MCF 10A (cell line): Measurements from ENCODE around the gene KLHL40. TPM values are rescaled to one million over a fixed set of nuclear protein-coding genes. Genes with fewer than 3 reads are reported as not detected.

Experiments
- BruUV-seq: library from RNA; stranded (reverse); fragments of 400-500 nt; replicated peaks from 2 replicates; lab custom pipeline; 2021; lab: Mats Ljungman, UMichigan
- CTCF ChIA-PET: fragments of 300-600 bp; sonication (Branson Sonifier 250); formaldehyde crosslinking; extraction: SDS; loops from one replicate; lab custom pipeline; 2021; ENCODE audit warnings: antibody characterized with exemption, inconsistent platforms; lab: Yijun Ruan, JAX
- POLR2A ChIA-PET: fragments of 300-600, 350-650 bp; sonication (Branson Sonifier 250); formaldehyde crosslinking; extraction: SDS; loops from one replicate; lab custom pipeline; 2020; ENCODE audit warnings: antibody characterized with exemption, inconsistent platforms; lab: Yijun Ruan, JAX
- DNase-seq: peaks from one replicate; pipeline ENCODE4 v3.0.0-alpha.2; 2018; ENCODE audit not compliant: unreplicated experiment
- H3K27ac Mint-ChIP-seq: one replicate; pipeline ENCODE4 v1.8.0; 2022; ENCODE audit warnings: mild to moderate bottlenecking, low read depth, mixed read lengths; ENCODE audit not compliant: unreplicated experiment
- H3K27me3 Mint-ChIP-seq: one replicate; pipeline ENCODE4 v1.8.0; 2022; ENCODE audit warnings: mixed read lengths; ENCODE audit not compliant: insufficient read depth, unreplicated experiment
- H3K36me3 Mint-ChIP-seq: one replicate; pipeline ENCODE4 v1.8.0; 2022; ENCODE audit warnings: mild to moderate bottlenecking, moderate library complexity, mixed read lengths; ENCODE audit not compliant: insufficient read depth, unreplicated experiment
- H3K4me1 Mint-ChIP-seq: one replicate; pipeline ENCODE4 v1.8.0; 2022; ENCODE audit warnings: mixed read lengths; ENCODE audit not compliant: insufficient read depth, unreplicated experiment
- H3K4me3 Mint-ChIP-seq: one replicate; pipeline ENCODE4 v1.8.0; 2022; ENCODE audit warnings: mild to moderate bottlenecking, moderate library complexity, mixed read lengths; ENCODE audit not compliant: unreplicated experiment
- H3K9me3 Mint-ChIP-seq: one replicate; pipeline ENCODE4 v1.8.0; 2022; ENCODE audit warnings: mixed read lengths; ENCODE audit not compliant: unreplicated experiment
- CTCF ChIP-seq: fragments of 200-600 bp; IDR thresholded peaks from one replicate; pipeline ENCODE4 v1.8.0; 2022; ENCODE audit warnings: antibody characterized with exemption, mild to moderate bottlenecking; ENCODE audit not compliant: unreplicated experiment
- intact Hi-C: fragments of 100-400 bp; cut with micrococcal nuclease; formaldehyde crosslinking; loops from 2 replicates; pipeline ENCODE4 v1.14.1; 2022
- total RNA-seq: library from RNA; stranded (reverse); gene quantifications from 2 replicates; pipeline ENCODE4 v1.2.3, GENCODE V29; 2022

KLHL40 gene
- total RNA-seq, 1 experiment from 2014 or later, result not detected

DNA sequence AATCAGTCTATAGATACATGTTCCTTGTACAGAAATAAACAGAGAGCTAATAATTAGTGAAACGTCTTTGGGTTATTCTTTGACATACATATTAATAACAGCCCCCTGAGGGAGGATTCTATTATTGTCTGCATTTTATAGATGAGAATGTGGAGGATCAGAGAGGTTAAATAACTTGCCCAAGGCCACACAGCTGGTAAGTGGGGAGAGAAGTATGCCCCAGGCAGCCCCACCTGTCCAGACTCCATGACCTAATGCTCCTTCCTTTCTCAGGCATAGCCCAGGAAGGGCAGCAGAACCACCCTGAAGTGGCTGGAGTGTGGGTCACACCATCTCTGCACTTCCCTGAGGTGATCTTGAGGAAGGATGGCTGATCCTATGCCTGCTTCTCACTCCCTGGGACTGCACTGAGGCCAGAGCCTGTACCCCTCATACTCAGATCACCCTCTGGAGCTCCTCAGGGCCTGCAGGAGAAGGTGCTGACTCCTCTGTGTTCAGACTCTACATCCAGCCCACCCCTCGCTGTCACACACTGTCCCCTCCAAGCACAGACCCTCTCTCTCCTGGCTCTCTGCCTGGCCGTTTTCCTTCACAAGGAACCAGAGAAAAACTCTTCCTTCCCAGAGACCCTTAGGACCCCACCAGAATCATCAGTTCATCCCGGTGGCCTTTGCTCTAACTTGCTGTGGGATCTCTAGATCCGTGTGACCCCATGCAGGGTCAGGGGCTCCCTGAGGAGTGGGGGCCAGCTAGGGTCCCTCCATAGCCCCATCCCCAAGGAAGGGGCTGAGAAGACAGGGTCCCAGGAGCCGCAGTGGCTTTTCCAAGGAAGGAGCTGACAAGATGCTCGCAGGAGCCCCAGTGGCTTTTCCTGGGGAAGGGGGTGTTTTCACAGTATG is 21.6 kb downstream of the KLHL40 start:
- no peaks in the 10 kb centered on the region for H3K36me3 Mint-ChIP-seq
- no peak for DNase-seq
- ChIA-PET CTCF (interaction anchor here (1.2 kb wide), 1 partner anchor 43 kb away, joined by 3 read pairs; no protein-coding TSS in a partner anchor), POLR2A (interaction anchor here (0.6 kb wide), 1 partner anchor 36 kb away, joined by 3 read pairs; no protein-coding TSS in a partner anchor)
- no peak for TF ChIP-seq CTCF
- no peaks in the 10 kb centered on the region for H3K9me3 Mint-ChIP-seq
- H3K4me1 Mint-ChIP-seq, result no peaks in the 10 kb centered on the region
- no peak overlapping the region for H3K27ac Mint-ChIP-seq
- no peak overlapping the region for H3K4me3 Mint-ChIP-seq
- intact Hi-C loops, result no loop called here
- BruUV-seq, result no TSS peak
- H3K27me3 Mint-ChIP-seq, result no peaks in the 10 kb centered on the region

DNA sequence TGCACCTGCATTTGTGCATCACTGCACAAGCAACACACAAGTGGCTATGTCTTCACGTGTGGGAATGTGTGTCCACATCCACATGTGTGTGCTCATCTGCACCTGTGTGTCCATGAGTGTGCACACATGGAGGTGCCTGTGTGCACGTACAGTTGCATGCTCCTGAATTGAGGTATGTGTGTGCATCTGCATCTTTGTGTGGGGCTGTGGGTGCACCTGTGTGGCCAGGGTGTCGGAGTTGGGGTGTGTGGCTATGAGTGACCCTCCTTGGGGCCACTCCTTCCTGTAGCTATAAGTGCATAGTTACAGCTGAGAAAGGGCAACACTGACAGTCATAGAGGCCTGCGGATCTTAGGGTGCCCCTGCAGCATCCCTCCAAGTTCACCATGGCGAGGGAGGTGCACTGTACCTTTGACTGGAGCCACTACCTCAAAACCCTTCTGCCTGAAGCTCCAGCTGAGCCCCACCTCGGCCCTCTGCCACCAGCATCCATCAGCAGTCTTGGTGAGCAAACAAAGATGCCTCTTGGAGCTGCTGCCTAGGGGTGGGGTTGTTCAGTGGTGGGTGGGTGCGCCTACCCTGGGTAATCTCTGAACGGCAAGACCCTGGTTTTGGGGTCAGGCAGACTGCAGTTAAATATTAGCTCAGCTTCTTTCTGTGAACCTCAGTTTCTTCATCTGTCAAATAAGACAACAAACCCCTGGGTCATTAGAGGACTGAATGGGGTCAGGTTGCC is 22.5 kb downstream of the KLHL40 start:
- Mint-ChIP-seq H3K4me1 (no peaks in the 10 kb centered on the region), H3K4me3 (no peak overlapping the region), H3K27me3 (no peaks in the 10 kb centered on the region), H3K9me3 (no peaks in the 10 kb centered on the region), H3K36me3 (no peaks in the 10 kb centered on the region), H3K27ac (no peak overlapping the region)
- TF ChIP-seq CTCF, result no peak
- no peak for DNase-seq
- no TSS peak for BruUV-seq
- ChIA-PET POLR2A (no interaction called here), CTCF (interaction anchor here (1.0 kb wide), 1 partner anchor 10 kb away, joined by 6 read pairs; no protein-coding TSS in a partner anchor)
- intact Hi-C loops, result no loop called here

DNA sequence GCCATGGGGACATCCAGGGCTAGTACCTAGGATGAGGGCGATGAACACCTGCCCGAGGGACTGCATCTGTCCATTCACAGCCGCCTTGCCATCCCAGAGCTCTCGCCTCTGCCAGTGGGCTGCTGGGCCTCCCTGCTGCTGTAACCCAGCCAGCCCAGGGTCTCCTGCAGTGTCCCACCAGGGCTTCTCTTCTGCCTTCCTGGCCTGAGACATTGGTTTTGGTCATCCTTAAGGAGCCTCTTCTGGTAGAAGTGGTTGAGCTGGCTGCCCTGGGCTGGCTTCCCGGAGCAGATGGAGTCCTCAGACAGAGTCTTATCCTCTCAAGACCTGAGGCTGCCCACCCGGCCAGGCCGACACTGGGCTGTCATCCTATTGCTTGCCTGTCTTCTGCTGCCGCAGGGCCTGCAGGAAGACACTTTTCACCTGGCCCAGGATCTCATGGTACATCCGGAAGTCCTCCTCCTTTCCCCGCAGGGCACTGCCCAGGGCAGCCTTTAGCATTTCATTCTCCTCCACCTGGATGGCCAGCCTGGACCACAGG is 23.3 kb downstream of the KLHL40 start:
- Mint-ChIP-seq H3K36me3 (no peaks in the 10 kb centered on the region), H3K27me3 (no peaks in the 10 kb centered on the region), H3K27ac (no peak overlapping the region), H3K4me1 (no peaks in the 10 kb centered on the region), H3K4me3 (no peak overlapping the region), H3K9me3 (no peaks in the 10 kb centered on the region)
- ChIA-PET POLR2A (no interaction called here), CTCF (interaction anchor here (1.0 kb wide), 1 partner anchor 9 kb away, joined by 6 read pairs; no protein-coding TSS in a partner anchor)
- no TSS peak for BruUV-seq
- TF ChIP-seq CTCF, result no peak
- intact Hi-C loops, result no loop called here
- DNase-seq, result no peak

DNA sequence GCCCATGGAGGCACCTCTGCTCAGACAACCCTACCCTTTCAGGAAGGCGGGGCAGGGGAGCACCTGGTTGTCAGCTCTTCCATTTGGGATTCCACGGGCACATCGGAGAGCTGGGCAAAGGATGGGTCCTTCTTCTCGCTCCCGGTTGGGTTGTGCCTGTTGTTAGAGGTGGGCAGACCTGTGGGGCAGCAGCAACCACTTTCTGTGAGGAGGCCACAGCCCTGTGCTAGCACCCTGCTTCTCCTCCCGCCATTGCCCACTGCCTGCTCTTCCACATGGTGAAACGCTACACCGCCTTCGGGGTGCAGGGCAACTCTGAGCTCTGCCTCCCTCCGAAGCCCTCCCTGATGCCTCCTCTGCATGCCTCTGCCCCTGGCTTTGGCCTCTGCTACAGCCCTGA is 24.3 kb downstream of the KLHL40 start:
- intact Hi-C loops, result no loop called here
- no peak overlapping the region for H3K4me3 Mint-ChIP-seq
- POLR2A ChIA-PET, result interaction anchor here (0.5 kb wide), 1 partner anchor 10 kb away, joined by 3 read pairs; no protein-coding TSS in a partner anchor
- DNase-seq, result no peak
- H3K4me1 Mint-ChIP-seq, result no peaks in the 10 kb centered on the region
- CTCF ChIA-PET, result interaction anchor here (0.8 to 1.1 kb wide), 2 partner anchors 10 to 1763 kb away, joined by 3 to 5 read pairs; no protein-coding TSS in a partner anchor
- no peaks in the 10 kb centered on the region for H3K36me3 Mint-ChIP-seq
- no peak for TF ChIP-seq CTCF
- no peaks in the 10 kb centered on the region for H3K9me3 Mint-ChIP-seq
- no peaks in the 10 kb centered on the region for H3K27me3 Mint-ChIP-seq
- no TSS peak for BruUV-seq
- no peak overlapping the region for H3K27ac Mint-ChIP-seq
